AG04450 (cell line): Measurements from ENCODE around the gene SLCO3A1. TPM values are rescaled to one million over a fixed set of nuclear protein-coding genes. Genes with fewer than 3 reads are reported as not detected.

ENCODE experiments used
- CTCF ChIA-PET: fragments of 300-600, 350-600 bp; formaldehyde crosslinking; extraction: SDS; loops from one replicate; lab custom pipeline; 2022; ENCODE audit warnings: antibody characterized with exemption, inconsistent platforms; lab: Charles Lee
- POLR2A ChIA-PET: fragments of 350-600 bp; formaldehyde crosslinking; extraction: SDS; loops from one replicate; lab custom pipeline; 2021; ENCODE audit warnings: antibody characterized with exemption, inconsistent platforms; lab: Yijun Ruan, JAX
- DNase-seq: peaks from one replicate; pipeline ENCODE4 v3.0.0-alpha.2; 2011; ENCODE audit warnings: low read depth, low spot score
- H3K27ac ChIP-seq: one replicate; pipeline ENCODE4 v1.5.1; 2012; ENCODE audit warnings: low read depth, low read length, control low read depth
- H3K27me3 ChIP-seq: one replicate; pipeline ENCODE4 v1.6.0; 2012; ENCODE audit warnings: low read length; ENCODE audit not compliant: control insufficient read depth, insufficient read depth
- H3K4me3 ChIP-seq: 2 replicates; pipeline ENCODE4 v1.5.1; 2011; ENCODE audit warnings: mild to moderate bottlenecking, low read depth, low read length, control low read depth
- H3K9me3 ChIP-seq: 2 replicates; pipeline ENCODE4 v1.5.1; 2012; ENCODE audit warnings: low read length; ENCODE audit not compliant: control insufficient read depth, insufficient read depth
- CTCF ChIP-seq: IDR thresholded peaks from 2 replicates; pipeline ENCODE4 v1.5.1; 2011; ENCODE audit warnings: low read depth, low read length, control low read depth, inconsistent platforms
- polyA plus RNA-seq: library from polyadenylated mRNA; depleted of rRNA; stranded (reverse); fragments of >200 nt; gene quantifications from 2 replicates; pipeline ENCODE4 v1.2.3, GENCODE V29; 2011

The SLCO3A1 gene
- polyA plus RNA-seq, 1 experiment: 7.6 TPM

GRCh38 chr15:91974321-91974720, 120.8 kb downstream of the SLCO3A1 start:
- ChIA-PET POLR2A (no interaction called here), CTCF (no interaction called here)
- no peaks in the 10 kb centered on the region for H3K9me3 ChIP-seq
- TF ChIP-seq CTCF: no peak
- no peaks in the 10 kb centered on the region for H3K27me3 ChIP-seq
- DNase-seq: no peak
- no peak overlapping the region for H3K4me3 ChIP-seq
- H3K27ac ChIP-seq: no peak overlapping the region

GRCh38 chr15:91975241-91975978, 121.9 kb downstream of the SLCO3A1 start:
- no peak for TF ChIP-seq CTCF
- H3K9me3 ChIP-seq: no peaks in the 10 kb centered on the region
- H3K27ac ChIP-seq: no peak overlapping the region
- no peaks in the 10 kb centered on the region for H3K27me3 ChIP-seq
- no peak overlapping the region for H3K4me3 ChIP-seq
- DNase-seq: no peak
- POLR2A ChIA-PET: no interaction called here
- CTCF ChIA-PET: interaction anchor here (0.6 to 1.0 kb wide), 2 partner anchors 130 to 269 kb away, joined by 5 to 6 read pairs; no protein-coding TSS in a partner anchor

GRCh38 chr15:91976966-91977365, 123.5 kb downstream of the SLCO3A1 start:
- POLR2A ChIA-PET: no interaction called here
- no peak for DNase-seq
- Histone ChIP-seq H3K27ac (no peak overlapping the region), H3K27me3 (no peaks in the 10 kb centered on the region), H3K9me3 (no peaks in the 10 kb centered on the region), H3K4me3 (no peak overlapping the region)
- no peak for TF ChIP-seq CTCF
- CTCF ChIA-PET: interaction anchor here (0.9 kb wide), 1 partner anchor 271 kb away, joined by 3 read pairs; no protein-coding TSS in a partner anchor

- no peak for DNase-seq
- Histone ChIP-seq H3K27ac (no peak overlapping the region), H3K4me3 (no peak overlapping the region), H3K9me3 (0 out of 2 replicates have a peak, but pooled peaks cover under 1% of the 10 kb centered on the region), H3K27me3 (no peaks in the 10 kb centered on the region)
- CTCF ChIA-PET: interaction anchor here (0.9 to 4.4 kb wide), 3 partner anchors 127 to 275 kb away, joined by 3 to 27 read pairs (median 21); partner anchors contain the start of gene SLCO3A1
- POLR2A ChIA-PET: no interaction called here
- TF ChIP-seq CTCF: no peak
Measured at GRCh38 chr15:91980502-91981267, 127.2 kb downstream of the SLCO3A1 start.
